Left lung (tissue), 10 donors: Measurements from ENCODE around the gene ARHGAP15. TPM values are rescaled to one million over a fixed set of nuclear protein-coding genes. Genes with fewer than 3 reads are reported as not detected.

Experiments
- ATAC-seq: fragments of 200-7000 bp; cut with Tn5 transposase; one replicate; pipeline ENCODE4 v1.9.1; 2020; ENCODE audit warnings: moderate library complexity
- DNase-seq, 4 donors: peaks; one replicate each; pipeline ENCODE4 v3.0.0-alpha.2; 2013 to 2020
- H3K27ac ChIP-seq, 2 donors: fragments of 200-600 bp; sonication (generic) in 1 of 2; one replicate each; pipeline versions ENCODE4 v1.5.0 to v1.8.0; 2020 to 2021
- H3K27me3 ChIP-seq, 2 donors: fragments of 200-600 bp; sonication (generic) in 1 of 2; one replicate each; pipeline versions ENCODE4 v1.5.0 to v1.8.0; 2020 to 2021
- H3K36me3 ChIP-seq, 2 donors: fragments of 200-600 bp; sonication (generic) in 1 of 2; one replicate each; pipeline versions ENCODE4 v1.5.0 to v1.8.0; 2020 to 2021
- H3K4me1 ChIP-seq, 2 donors: fragments of 200-600 bp; one replicate each; pipeline ENCODE4 v1.8.0; 2021
- H3K4me3 ChIP-seq, 2 donors: fragments of 200-600 bp; sonication (generic) in 1 of 2; one replicate each; pipeline versions ENCODE4 v1.5.0 to v1.8.0; 2020 to 2021; ENCODE audit warnings: mild to moderate bottlenecking in 1 of 2
- H3K9me3 ChIP-seq, 2 donors: fragments of 200-600 bp; sonication (generic) in 1 of 2; one replicate each; pipeline versions ENCODE4 v1.5.0 to v1.8.0; 2020 to 2021
- intact Hi-C, 2 donors: fragments of 100-400 bp; cut with DNase I; formaldehyde crosslinking; loops; one replicate each; pipeline versions ENCODE4 v1.11.2 to v1.14.2; 2022
- polyA plus RNA-seq, 6 donors: library from polyadenylated mRNA; unstranded; fragments of 120-200 nt; gene quantifications; one replicate each; pipeline ENCODE4 v1.2.1, GENCODE V29; 2013; ENCODE audit not compliant: insufficient read length in 6 of 6
- total RNA-seq, 2 donors: library from RNA; stranded (reverse); fragmentation: NEBNext Ultra II Directional; extraction: Animal tissue kit (Norgen Biotek cat#: 25700); gene quantifications; one replicate each; pipeline ENCODE4 v1.2.1, GENCODE V29; 2021
- TF ChIP-seq, protein P1 (sequence below), 2 donors: fragments of 200-600 bp; sonication (generic) in 1 of 2; IDR thresholded peaks; one replicate each; pipeline versions ENCODE4 v1.5.0 to v1.8.0; 2021; ENCODE audit warnings: antibody characterized with exemption in 2 of 2
- donor health status: DM: no; HTN: yes; CAD: no.
- donor health status: DM: no; HTN: no; CAD: no.

Gene ARHGAP15
- total and polyA plus RNA-seq, 8 donors = 16.8 to 48.3 (median 30.2) TPM

DNA sequence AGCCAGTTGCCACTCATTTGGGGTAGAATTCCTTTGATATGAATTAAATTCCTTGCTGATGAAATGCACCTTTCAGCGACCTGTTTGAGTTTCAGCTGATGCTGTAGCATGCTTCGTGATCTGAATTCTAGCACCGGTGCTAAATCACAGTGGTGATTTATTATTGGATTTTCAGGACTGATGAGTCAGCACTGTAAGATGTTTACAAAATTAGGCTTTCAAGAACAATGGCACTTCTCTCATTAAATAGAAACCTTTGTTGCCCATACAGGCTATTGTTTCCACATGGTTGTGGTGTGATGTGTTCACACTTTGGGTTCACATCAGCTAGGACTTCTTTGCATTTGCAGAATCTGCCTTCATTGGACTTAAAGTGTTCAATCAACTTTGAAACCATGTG lies 687.7 kb downstream of the ARHGAP15 start:
- TF ChIP-seq, protein P1, sequence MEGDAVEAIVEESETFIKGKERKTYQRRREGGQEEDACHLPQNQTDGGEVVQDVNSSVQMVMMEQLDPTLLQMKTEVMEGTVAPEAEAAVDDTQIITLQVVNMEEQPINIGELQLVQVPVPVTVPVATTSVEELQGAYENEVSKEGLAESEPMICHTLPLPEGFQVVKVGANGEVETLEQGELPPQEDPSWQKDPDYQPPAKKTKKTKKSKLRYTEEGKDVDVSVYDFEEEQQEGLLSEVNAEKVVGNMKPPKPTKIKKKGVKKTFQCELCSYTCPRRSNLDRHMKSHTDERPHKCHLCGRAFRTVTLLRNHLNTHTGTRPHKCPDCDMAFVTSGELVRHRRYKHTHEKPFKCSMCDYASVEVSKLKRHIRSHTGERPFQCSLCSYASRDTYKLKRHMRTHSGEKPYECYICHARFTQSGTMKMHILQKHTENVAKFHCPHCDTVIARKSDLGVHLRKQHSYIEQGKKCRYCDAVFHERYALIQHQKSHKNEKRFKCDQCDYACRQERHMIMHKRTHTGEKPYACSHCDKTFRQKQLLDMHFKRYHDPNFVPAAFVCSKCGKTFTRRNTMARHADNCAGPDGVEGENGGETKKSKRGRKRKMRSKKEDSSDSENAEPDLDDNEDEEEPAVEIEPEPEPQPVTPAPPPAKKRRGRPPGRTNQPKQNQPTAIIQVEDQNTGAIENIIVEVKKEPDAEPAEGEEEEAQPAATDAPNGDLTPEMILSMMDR (IDR thresholded peaks at IDR 0.05) = no peak
- ATAC-seq (no peak), DNase-seq (no peak)
- Histone ChIP-seq H3K4me1 (no peaks in the 10 kb centered on the region), H3K4me3 (no peak overlapping the region), H3K27me3 (no peaks in the 10 kb centered on the region), H3K36me3 (no peaks in the 10 kb centered on the region), H3K27ac (no peak overlapping the region), H3K9me3 (no peaks in the 10 kb centered on the region)
- intact Hi-C loops = no loop called here
